IMR-90 (cell line): ENCODE results near the gene OLFML1. TPM values are rescaled to one million over a fixed set of nuclear protein-coding genes. Genes with fewer than 3 reads are reported as not detected.

ENCODE experiments used
- ATAC-seq: fragments of 200-7000 bp; cut with Tn5 transposase; 2 replicates; pipeline ENCODE4 v1.9.1; 2020; ENCODE audit warnings: low read depth, mild to moderate bottlenecking, moderate library complexity
- BruUV-seq: library from RNA; stranded (reverse); fragments of 400-500 nt; replicated peaks from 2 replicates; lab custom pipeline; 2021; lab: Mats Ljungman, UMichigan
- CTCF ChIA-PET: fragments of 300-600 bp; formaldehyde crosslinking; extraction: SDS; loops from one replicate; lab custom pipeline; 2021; ENCODE audit warnings: antibody characterized with exemption; lab: Yijun Ruan, JAX
- POLR2A ChIA-PET: fragments of 300-600 bp; sonication (Branson Sonifier 250); formaldehyde crosslinking; loops from one replicate; lab custom pipeline; 2022; ENCODE audit warnings: antibody characterized with exemption; ENCODE audit not compliant: unreplicated experiment; lab: Charles Lee
- DNase-seq: peaks from one replicate; pipeline ENCODE4 v3.0.0; 2013
- H2AFZ ChIP-seq: replicated peaks from 2 replicates; pipeline ENCODE3; 2013; ENCODE audit warnings: low read length, mild to moderate bottlenecking; ENCODE audit not compliant: poor library complexity
- H2AK5ac ChIP-seq: 2 replicates; pipeline ENCODE4 v1.6.1; 2013; ENCODE audit warnings: low read depth, low read length, inconsistent platforms
- H2AK9ac ChIP-seq: replicated peaks from 2 replicates; pipeline ENCODE3; 2013; ENCODE audit warnings: mild to moderate bottlenecking, low read depth, low read length, moderate library complexity; ENCODE audit not compliant: poor library complexity
- H2BK120ac ChIP-seq: 2 replicates; pipeline ENCODE4 v1.6.1; 2013; ENCODE audit warnings: low read depth, low read length, inconsistent platforms
- H2BK15ac ChIP-seq: 3 replicates; pipeline ENCODE4 v1.6.1; 2013; ENCODE audit warnings: low read depth, low read length, inconsistent platforms
- H2BK20ac ChIP-seq: 2 replicates; pipeline ENCODE4 v1.6.1; 2013; ENCODE audit warnings: low read depth, mild to moderate bottlenecking, inconsistent platforms, low read length, moderate library complexity
- H2BK5ac ChIP-seq: 2 replicates; pipeline ENCODE4 v1.6.1; 2013; ENCODE audit warnings: mild to moderate bottlenecking, low read depth, low read length, inconsistent platforms; ENCODE audit not compliant: poor library complexity, severe bottlenecking
- H3K14ac ChIP-seq: replicated peaks from 2 replicates; pipeline ENCODE4 v1.6.1; 2013; ENCODE audit warnings: low read depth, low read length, inconsistent platforms
- H3K18ac ChIP-seq: 2 replicates; pipeline ENCODE4 v1.6.1; 2013; ENCODE audit warnings: low read depth, low read length, control low read depth
- H3K23ac ChIP-seq: 2 replicates; pipeline ENCODE4 v1.6.1; 2013; ENCODE audit warnings: low read depth, low read length, inconsistent platforms
- H3K27ac ChIP-seq: 2 replicates; pipeline ENCODE4 v1.5.1; 2013; ENCODE audit warnings: mild to moderate bottlenecking, control low read depth, low read length; ENCODE audit not compliant: insufficient read depth
- H3K27me3 ChIP-seq: 2 replicates; pipeline ENCODE4 v1.6.1; 2013; ENCODE audit warnings: low read length; ENCODE audit not compliant: control insufficient read depth, insufficient read depth
- H3K36me3 ChIP-seq: 2 replicates; pipeline ENCODE4 v1.6.1; 2013; ENCODE audit warnings: low read length, mixed read lengths; ENCODE audit not compliant: control insufficient read depth, insufficient read depth
- H3K4ac ChIP-seq: 2 replicates; pipeline ENCODE4 v1.6.1; 2013; ENCODE audit warnings: low read depth, low read length, inconsistent platforms
- H3K4me1 ChIP-seq: 2 replicates; pipeline ENCODE4 v1.6.1; 2013; ENCODE audit warnings: low read length, mixed read lengths; ENCODE audit not compliant: control insufficient read depth, insufficient read depth
- H3K4me2 ChIP-seq: 2 replicates; pipeline ENCODE4 v1.6.1; 2013; ENCODE audit warnings: low read depth, mild to moderate bottlenecking, control low read depth, low read length, moderate library complexity
- H3K4me3 ChIP-seq: 2 replicates; pipeline ENCODE4 v1.5.1; 2013; ENCODE audit warnings: low read depth, mild to moderate bottlenecking, control low read depth, low read length, moderate library complexity; ENCODE audit not compliant: insufficient read depth
- H3K56ac ChIP-seq: 2 replicates; pipeline ENCODE4 v1.6.1; 2013; ENCODE audit warnings: low read length, inconsistent platforms; ENCODE audit not compliant: insufficient read depth; ENCODE audit errors: extremely low read depth
- H3K79me1 ChIP-seq, 2 experiments: 2 replicates each; pipeline ENCODE4 v1.6.1; 2013; ENCODE audit warnings: low read length in 2 of 2, inconsistent platforms in 1 of 2, low read depth in 1 of 2
- H3K9ac ChIP-seq: 2 replicates; pipeline ENCODE4 v1.6.1; 2013; ENCODE audit warnings: low read depth, low read length, control low read depth
- H3K9me1 ChIP-seq: 2 replicates; pipeline ENCODE4 v1.6.1; 2013; ENCODE audit warnings: low read length, inconsistent platforms; ENCODE audit not compliant: insufficient read depth
- H3K9me3 ChIP-seq: 2 replicates; pipeline ENCODE4 v1.6.1; 2013; ENCODE audit warnings: low read length; ENCODE audit not compliant: control insufficient read depth, insufficient read depth
- H4K20me1 ChIP-seq: 2 replicates; pipeline ENCODE4 v1.6.1; 2013; ENCODE audit warnings: low read length, inconsistent platforms; ENCODE audit not compliant: insufficient read depth
- H4K5ac ChIP-seq: 2 replicates; pipeline ENCODE4 v1.6.1; 2013; ENCODE audit warnings: mild to moderate bottlenecking, low read depth, low read length, control low read depth
- H4K8ac ChIP-seq, 2 experiments: 2 replicates each; pipeline ENCODE4 v1.6.1; 2013; ENCODE audit warnings: low read depth in 2 of 2, low read length in 2 of 2, control low read depth in 1 of 2, inconsistent platforms in 1 of 2
- H4K91ac ChIP-seq: 2 replicates; pipeline ENCODE4 v1.6.1; 2013; ENCODE audit warnings: low read depth, low read length, inconsistent platforms; ENCODE audit not compliant: insufficient read depth
- BHLHE40 ChIP-seq: fragments of 150-350 bp; IDR thresholded peaks from 2 replicates; pipeline ENCODE4 v1.6.1; 2016; ENCODE audit warnings: mild to moderate bottlenecking, low read depth, low read length
- CEBPB ChIP-seq: IDR thresholded peaks from 2 replicates; pipeline ENCODE4 v1.6.1; 2012; ENCODE audit warnings: low read depth, low read length, improper control_type of control experiment
- CHD1 ChIP-seq: IDR thresholded peaks from 2 replicates; pipeline ENCODE4 v1.6.1; 2012; ENCODE audit warnings: low read depth, low read length, improper control_type of control experiment
- ELK1 ChIP-seq: fragments of 150-350 bp; IDR thresholded peaks from 2 replicates; pipeline ENCODE4 v1.6.1; 2016; ENCODE audit warnings: low read depth, mild to moderate bottlenecking, low read length, moderate library complexity, borderline replicate concordance
- FOS ChIP-seq: fragments of 150-350 bp; IDR thresholded peaks from 2 replicates; pipeline ENCODE4 v1.6.1; 2016; ENCODE audit warnings: low read depth, low read length
- MAFK ChIP-seq: IDR thresholded peaks from 2 replicates; pipeline ENCODE4 v1.6.1; 2012; ENCODE audit warnings: low read depth, low read length, improper control_type of control experiment
- MAZ ChIP-seq: IDR thresholded peaks from 2 replicates; pipeline ENCODE4 v1.6.1; 2012; ENCODE audit warnings: low read depth, mild to moderate bottlenecking, low read length, improper control_type of control experiment, moderate library complexity, borderline replicate concordance
- MXI1 ChIP-seq: IDR thresholded peaks from 2 replicates; pipeline ENCODE4 v1.6.1; 2012; ENCODE audit warnings: low read depth, mild to moderate bottlenecking, low read length, moderate library complexity, borderline replicate concordance
- NFE2L2 ChIP-seq: fragments of 150-350 bp; IDR thresholded peaks from 2 replicates; pipeline ENCODE4 v1.6.1; 2016; ENCODE audit warnings: low read depth, mild to moderate bottlenecking, low read length
- POLR2A ChIP-seq: IDR thresholded peaks from 2 replicates; pipeline ENCODE4 v1.6.1; 2012; ENCODE audit warnings: mild to moderate bottlenecking, low read depth, low read length
- RAD21 ChIP-seq: IDR thresholded peaks from 2 replicates; pipeline ENCODE4 v1.6.1; 2012; ENCODE audit warnings: low read length, improper control_type of control experiment
- RCOR1 ChIP-seq: IDR thresholded peaks from 2 replicates; pipeline ENCODE4 v1.6.1; 2012; ENCODE audit warnings: mild to moderate bottlenecking, low read length, improper control_type of control experiment; ENCODE audit not compliant: insufficient replicate concordance
- RFX5 ChIP-seq: IDR thresholded peaks from 2 replicates; pipeline ENCODE4 v1.8.0; 2012; ENCODE audit warnings: low read depth, mild to moderate bottlenecking, low read length, moderate library complexity
- SMC3 ChIP-seq: fragments of 150-350 bp; IDR thresholded peaks from 2 replicates; pipeline ENCODE4 v1.6.1; 2016; ENCODE audit warnings: low read depth, mild to moderate bottlenecking, antibody characterized with exemption, low read length, moderate library complexity
- USF2 ChIP-seq: fragments of 150-350 bp; IDR thresholded peaks from 2 replicates; pipeline ENCODE4 v1.6.1; 2017; ENCODE audit warnings: mild to moderate bottlenecking, antibody characterized with exemption, low read length, low read depth
- WGBS, 2 experiments: methylation state at CpG; one replicate each; pipeline versions ENCODE4 v1.1.5 to v1.1.7; 2013; ENCODE audit warnings: missing lambda C conversion rate in 2 of 2; ENCODE audit not compliant: insufficient read length in 1 of 2; ENCODE audit errors: extremely low coverage in 2 of 2; 5-methylcytosine and 5-hydroxymethylcytosine counted together
- dilution Hi-C: fragments of 300-500 bp; cut with HindIII; formaldehyde crosslinking; loops from one replicate; pipeline ENCODE4 v1.14.3; 2018; ENCODE audit warnings: low sequenced_read_pairs; ENCODE audit not compliant: unreplicated experiment
- in situ Hi-C: fragments of 300-500 bp; cut with MboI; formaldehyde crosslinking; loops from 3 replicates; pipeline ENCODE4 v1.14.3; 2019; ENCODE audit warnings: low sequenced_read_pairs, inconsistent platforms, mixed read lengths
- intact Hi-C: fragments of 100-400 bp; cut with micrococcal nuclease; formaldehyde crosslinking; loops from 2 replicates; pipeline ENCODE4 v1.10.0; 2022
- polyA plus RNA-seq, 3 experiments: library from polyadenylated mRNA; depleted of rRNA; stranded (reverse); fragments of >200 nt; gene quantifications; 2 replicates each; pipeline ENCODE4 v1.2.3, GENCODE V29; 2012; ENCODE audit warnings: low replicate concordance in 1 of 3
- total RNA-seq: library from RNA; depleted of rRNA; stranded (reverse); fragments of >200 nt; gene quantifications from 2 replicates; pipeline ENCODE4 v1.2.3, GENCODE V29; 2012
- TF ChIP-seq, protein P1 (sequence below): conservative IDR thresholded peaks from 2 replicates; pipeline ENCODE4 v1.5.1; 2012; ENCODE audit warnings: mild to moderate bottlenecking, low read depth, low read length, improper control_type of control experiment

OLFML1 gene
- total and polyA plus RNA-seq, 2 of the 4 experiments (the other 2 are of a cell fraction), result 0.10 to 0.18 TPM

- no peak overlapping the region for H3K27ac ChIP-seq
- H4K91ac ChIP-seq, result no peak overlapping the region
- H2AFZ ChIP-seq, result no peak overlapping the region
- no peaks in the 10 kb centered on the region for H4K20me1 ChIP-seq
- no peak overlapping the region for H2AK9ac ChIP-seq
- H3K56ac ChIP-seq, result no peak overlapping the region
- H3K27me3 ChIP-seq, result peaks cover 12% of the 10 kb centered on the region
- H3K4me1 ChIP-seq, result no peaks in the 10 kb centered on the region
- in situ Hi-C loops (no loop called here), intact Hi-C loops (no loop called here), dilution Hi-C loops (no loop called here)
- H4K8ac ChIP-seq, result no peak overlapping the region
- H3K4ac ChIP-seq, result no peak overlapping the region
- H3K23ac ChIP-seq, result no peak overlapping the region
- H3K9ac ChIP-seq, result no peak overlapping the region
- H2BK15ac ChIP-seq, result no peak overlapping the region
- ChIA-PET CTCF (no interaction called here), POLR2A (no interaction called here)
- H3K14ac ChIP-seq, result no peak overlapping the region
- TF ChIP-seq, protein P1, sequence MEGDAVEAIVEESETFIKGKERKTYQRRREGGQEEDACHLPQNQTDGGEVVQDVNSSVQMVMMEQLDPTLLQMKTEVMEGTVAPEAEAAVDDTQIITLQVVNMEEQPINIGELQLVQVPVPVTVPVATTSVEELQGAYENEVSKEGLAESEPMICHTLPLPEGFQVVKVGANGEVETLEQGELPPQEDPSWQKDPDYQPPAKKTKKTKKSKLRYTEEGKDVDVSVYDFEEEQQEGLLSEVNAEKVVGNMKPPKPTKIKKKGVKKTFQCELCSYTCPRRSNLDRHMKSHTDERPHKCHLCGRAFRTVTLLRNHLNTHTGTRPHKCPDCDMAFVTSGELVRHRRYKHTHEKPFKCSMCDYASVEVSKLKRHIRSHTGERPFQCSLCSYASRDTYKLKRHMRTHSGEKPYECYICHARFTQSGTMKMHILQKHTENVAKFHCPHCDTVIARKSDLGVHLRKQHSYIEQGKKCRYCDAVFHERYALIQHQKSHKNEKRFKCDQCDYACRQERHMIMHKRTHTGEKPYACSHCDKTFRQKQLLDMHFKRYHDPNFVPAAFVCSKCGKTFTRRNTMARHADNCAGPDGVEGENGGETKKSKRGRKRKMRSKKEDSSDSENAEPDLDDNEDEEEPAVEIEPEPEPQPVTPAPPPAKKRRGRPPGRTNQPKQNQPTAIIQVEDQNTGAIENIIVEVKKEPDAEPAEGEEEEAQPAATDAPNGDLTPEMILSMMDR, result no peak
- TF ChIP-seq RFX5, result no peak
- TF ChIP-seq MAZ, result no peak
- no peak for TF ChIP-seq USF2
- no peak for TF ChIP-seq POLR2A
- no peak for TF ChIP-seq BHLHE40
- TF ChIP-seq MXI1, result no peak
- TF ChIP-seq MAFK, result no peak
- no peak for TF ChIP-seq CHD1
- TF ChIP-seq RAD21, result no peak
- no peak for TF ChIP-seq CEBPB
- TF ChIP-seq RCOR1, result no peak
- no peak for TF ChIP-seq SMC3
- TF ChIP-seq FOS, result no peak
- no peak for TF ChIP-seq ELK1
- no peak for TF ChIP-seq NFE2L2
- no peak overlapping the region for H2BK120ac ChIP-seq
- no peak overlapping the region for H2BK20ac ChIP-seq
- no peaks in the 10 kb centered on the region for H3K9me3 ChIP-seq
- DNase-seq (no peak), ATAC-seq (no peak)
- H4K5ac ChIP-seq, result no peak overlapping the region
- no peaks in the 10 kb centered on the region for H3K36me3 ChIP-seq
- WGBS, 2 experiments, result 50% methylated on average over 1 of the region's 1 CpG; no CpG with 5 or more reads in 1 of the 2 experiments
- H3K18ac ChIP-seq, result no peak overlapping the region
- no peak overlapping the region for H3K4me2 ChIP-seq
- no peaks in the 10 kb centered on the region; the same call in 1 of the 2 replicates for H3K9me1 ChIP-seq
- H2AK5ac ChIP-seq, result no peak overlapping the region
- H2BK5ac ChIP-seq, result no peak overlapping the region
- H3K79me1 ChIP-seq, result no peaks in the 10 kb centered on the region
- H3K4me3 ChIP-seq, result no peak overlapping the region
- BruUV-seq, result no TSS peak
Observed at GRCh38 chr11:7527029-7527428, 41.7 kb downstream of the OLFML1 start.
